Activated CD4-positive, alpha-beta T cell treated with anti-CD3 and anti-CD28 coated beads, Interleukin-2, amount 50 U/mL, for 24 hours (primary cell): ENCODE measurements around the gene SPATA2L.
A peak's percentile ranks its signal among the peaks of the same experiment; 100 is the strongest.
"Not testable (repeated sequence)": the region's sequence is repeated elsewhere in the genome, so short reads cannot be mapped to it uniquely, and the experiment has no call there.

Source experiments
- DNase-seq, 2 donors: peaks; one replicate each; pipeline ENCODE4 v3.0.0-alpha.2; 2020; ENCODE audit warnings: low read depth in 1 of 2, low spot score in 1 of 2

Gene SPATA2L

DNA sequence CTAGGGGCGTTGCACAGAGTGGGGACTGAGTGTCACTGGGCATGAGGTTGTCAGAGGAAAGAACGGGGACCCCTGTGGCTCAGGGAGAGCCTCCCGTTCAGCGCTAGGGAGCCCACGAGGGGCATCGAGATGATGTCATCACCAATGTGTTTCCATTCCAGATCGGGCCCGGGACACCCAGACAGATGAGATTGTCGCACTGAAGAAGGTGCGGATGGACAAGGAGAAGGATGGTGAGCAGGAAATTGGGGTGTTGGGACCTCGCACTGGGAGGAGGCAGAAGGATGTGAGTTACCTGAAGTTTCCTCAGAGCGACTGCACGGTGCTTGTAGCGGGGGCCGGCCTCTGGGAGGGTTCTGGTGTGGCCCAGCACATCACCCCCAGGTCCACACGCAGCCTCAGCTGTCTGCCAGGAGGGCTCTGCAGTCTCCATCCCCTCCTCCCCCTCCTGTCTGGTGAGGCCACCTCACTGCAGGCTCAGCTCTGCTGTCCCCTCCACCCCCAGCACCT is 11.1 kb downstream of the SPATA2L start:
- no peak for DNase-seq

DNA sequence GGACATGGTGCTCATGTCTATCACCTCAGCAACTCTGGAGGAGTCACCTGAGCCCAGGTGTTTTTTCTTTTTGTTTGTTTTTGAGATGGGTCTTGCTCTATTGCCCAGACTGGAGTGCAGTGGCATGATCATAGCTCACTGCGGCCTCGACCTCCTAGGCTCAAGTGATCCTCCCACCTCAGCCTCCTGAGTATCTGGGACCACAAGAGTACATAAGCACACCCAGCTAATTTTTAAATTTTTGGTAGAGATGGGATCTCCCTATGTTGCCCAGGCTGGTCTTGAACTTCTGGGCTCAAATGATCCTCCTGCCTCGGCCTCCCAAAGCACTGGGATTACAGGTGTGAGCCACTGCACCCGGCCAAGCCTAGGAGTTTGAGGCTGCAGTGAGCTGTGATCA is 11.9 kb downstream of the SPATA2L start:
- DNase-seq, result not testable (repeated sequence)

DNA sequence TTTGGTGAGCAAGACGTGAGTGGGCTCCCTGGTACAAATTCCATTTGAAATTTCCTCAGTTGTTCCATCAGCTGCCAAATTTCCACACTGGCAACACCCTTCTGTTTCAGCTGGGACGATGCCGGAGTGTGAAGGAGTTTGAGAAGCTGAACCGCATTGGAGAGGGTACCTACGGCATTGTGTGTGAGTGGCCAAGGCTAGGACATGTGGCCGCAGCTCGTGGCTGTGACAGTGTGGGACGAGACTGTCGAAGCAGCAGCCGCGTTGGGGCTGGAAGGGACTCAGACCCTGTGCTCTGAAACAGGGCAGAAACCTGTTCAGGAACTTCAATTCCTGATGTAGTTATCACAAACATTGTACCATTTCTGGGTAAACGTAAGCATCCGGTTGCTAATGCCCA is 12.4 kb downstream of the SPATA2L start:
- DNase-seq, result no peak

DNA sequence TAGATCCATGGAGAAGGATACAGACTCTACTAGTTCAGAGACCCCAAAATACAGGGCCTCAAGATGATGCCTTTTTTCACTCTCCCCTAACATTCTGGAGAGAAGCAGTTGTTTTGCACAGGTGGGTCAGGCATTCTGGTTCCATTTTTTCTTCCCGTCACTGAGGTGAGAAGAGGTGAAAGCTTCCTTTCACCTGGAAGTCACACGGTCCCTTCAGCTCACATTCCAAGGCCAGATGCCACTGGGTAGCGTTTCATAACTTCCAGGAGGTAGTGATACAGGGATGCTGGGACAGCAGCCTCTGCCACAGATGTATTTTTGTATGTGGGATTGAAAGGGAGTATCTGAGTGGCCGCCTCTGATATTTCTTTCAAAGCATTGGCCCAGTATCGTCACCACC is 13.1 kb downstream of the SPATA2L start:
- no peak for DNase-seq

GRCh38 chr16:89687092-89687940 is 14.2 kb downstream of the SPATA2L start:
- DNase-seq, result no peak

- peak; percentile 85 to 92 for DNase-seq
These were observed 14.9 kb downstream of the SPATA2L start, which contains the start of gene CDK10 for GRCh38 chr16:89686520-89687091. Gene CDK10, plus strand, starts transcription at chr16:89686689. Its CDS starts 22 bp downstream, at chr16:89686711.

DNA sequence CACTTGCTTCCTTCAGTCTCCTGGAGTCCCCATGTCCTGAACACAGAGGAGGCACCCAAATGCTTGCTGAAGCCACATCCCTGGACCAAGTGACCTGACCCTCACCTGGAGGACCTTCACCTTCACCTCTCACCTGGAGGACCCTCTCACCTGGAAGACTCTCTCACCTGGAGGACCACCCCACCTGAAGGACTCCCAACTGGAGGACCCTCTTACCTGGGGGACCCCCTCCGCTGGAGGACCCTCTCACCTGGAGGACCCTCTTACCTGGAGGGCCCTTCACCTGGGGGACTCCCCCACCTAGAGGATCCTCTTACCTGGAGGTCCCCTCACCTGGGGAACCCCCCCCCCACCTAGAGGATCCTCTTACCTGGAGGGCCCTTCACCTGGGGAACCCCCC is 15.6 kb downstream of the SPATA2L start:
- no peak for DNase-seq

DNA sequence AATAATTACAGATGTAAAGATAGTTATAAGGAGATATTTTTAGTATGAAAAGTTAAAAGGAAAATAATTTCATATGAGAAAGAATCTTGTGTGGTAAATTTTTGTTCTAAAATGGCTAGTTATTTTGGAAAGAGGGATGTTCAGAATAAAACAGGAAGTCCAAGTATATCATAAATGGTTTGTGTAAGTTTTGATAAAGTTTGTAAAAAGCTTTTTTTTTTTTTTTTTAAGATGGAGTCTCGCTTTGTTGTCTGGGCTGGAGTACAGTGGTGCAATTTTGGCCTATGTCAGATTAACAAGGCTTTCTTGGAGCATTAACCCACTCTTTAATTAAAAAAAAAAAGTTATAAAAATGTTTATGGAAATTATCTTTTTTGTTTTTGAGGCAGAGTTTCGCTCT is 23.2 kb downstream of the SPATA2L start:
- DNase-seq, result no peak

GRCh38 chr16:89672177-89672941 is 29.1 kb downstream of the SPATA2L start:
- no peak for DNase-seq

- DNase-seq, result not testable (repeated sequence)
These were observed 29.9 kb downstream of the SPATA2L start for GRCh38 chr16:89671565-89671964.

DNA sequence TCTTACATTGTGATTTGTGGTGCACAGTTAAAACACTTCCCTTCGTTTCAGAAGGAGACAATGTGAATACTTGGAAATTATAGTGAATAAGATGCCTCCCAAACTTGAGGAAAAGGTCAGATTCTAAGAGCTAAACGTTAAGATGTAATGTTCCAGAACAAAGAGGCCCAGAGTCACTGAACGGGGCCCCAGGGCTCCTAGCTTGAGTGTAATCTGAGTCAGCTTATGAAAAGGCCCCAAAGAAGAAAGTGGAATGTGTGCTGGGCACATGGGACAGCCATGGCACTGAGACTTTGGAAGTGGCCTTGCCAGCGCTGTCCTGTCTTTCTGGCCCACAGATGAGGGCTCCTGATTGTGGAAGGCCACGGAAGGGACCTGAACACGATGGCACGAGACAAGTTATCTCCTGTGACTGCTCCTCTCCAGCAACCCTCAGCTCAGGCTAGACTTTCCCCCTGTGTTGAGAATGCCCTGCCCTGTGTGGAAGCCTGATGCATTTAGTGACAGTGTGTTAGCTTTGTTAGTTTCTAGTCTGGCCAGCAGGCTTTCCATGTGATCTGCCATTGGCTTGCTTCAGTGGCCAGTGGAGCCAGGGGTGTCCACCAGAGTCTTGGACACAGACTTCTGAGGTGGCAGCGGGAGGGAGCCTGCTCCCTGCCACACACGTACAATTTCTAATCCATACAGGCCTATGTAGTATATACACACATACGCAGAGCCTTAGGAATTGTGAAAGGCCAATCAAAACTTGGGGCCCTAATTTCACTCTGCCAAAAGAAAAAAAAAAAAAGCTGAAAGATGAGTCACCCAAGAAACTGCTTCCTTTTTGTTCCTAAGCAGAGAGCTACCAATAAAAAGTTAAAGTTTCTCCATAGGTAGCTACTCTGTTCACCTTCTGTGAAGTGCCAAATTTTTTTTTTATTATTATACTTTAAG is 30.7 kb downstream of the SPATA2L start:
- no peak for DNase-seq

DNA sequence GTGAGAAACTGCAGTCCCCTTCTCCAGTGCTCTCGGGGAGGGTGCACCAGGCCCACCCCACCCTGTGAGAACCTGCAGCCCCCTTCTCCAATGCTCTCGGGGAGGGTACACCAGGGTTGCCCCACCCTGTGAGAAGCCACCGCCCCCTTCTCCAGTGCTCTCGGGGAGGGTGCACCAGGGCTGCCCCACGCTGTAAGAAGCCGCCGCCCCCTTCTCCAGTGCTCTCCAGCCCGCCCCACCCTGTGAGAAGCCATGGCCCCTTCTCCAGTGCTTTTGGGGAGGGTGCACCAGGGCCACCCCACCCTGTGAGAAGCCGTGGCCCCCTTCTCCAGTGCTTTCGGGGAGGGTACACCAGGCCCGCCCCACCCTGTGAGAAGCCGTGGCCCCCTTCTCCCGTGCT is 31.8 kb downstream of the SPATA2L start:
- no peak for DNase-seq

GRCh38 chr16:89668790-89669158 is 32.7 kb downstream of the SPATA2L start:
- no peak for DNase-seq

DNA sequence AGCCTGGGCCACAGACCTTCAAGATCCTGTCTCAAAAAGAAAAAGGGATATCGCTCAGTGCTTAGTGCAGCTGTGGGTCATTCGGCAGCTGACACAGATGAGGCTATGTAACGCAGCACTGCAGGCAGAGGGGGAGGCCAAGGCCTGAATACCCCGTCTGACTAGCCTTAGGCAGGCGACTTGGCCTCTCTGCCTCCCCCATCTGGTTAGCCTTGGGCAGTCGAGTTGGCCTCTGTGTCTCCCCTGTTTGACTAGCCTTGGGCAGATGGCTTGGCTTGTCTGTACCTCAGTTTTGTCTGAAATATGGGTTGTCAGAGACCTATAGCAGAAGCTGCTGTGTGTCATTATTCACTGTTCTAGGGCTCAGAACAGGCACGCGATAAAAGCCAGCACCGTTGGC is 33.9 kb downstream of the SPATA2L start:
- no peak for DNase-seq

DNA sequence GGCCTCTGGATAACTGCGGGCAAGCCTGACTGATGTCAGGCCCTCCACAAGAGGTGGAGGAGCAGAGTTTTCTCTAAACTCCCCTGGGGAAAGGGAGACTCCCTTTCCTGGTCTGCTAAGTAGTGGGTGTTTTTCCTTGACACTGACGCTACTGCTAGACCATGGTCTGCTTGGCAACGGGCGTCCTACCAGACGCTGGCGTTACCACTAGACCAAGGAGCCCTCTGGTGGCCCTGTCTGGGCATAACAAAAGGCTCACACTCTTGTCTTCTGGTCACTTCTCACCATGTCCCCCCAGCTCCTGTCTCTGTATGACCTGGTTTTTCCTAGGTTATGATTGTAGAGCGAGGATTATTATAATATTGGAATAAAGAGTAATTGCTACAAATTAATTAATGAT is 34.5 kb downstream of the SPATA2L start:
- not testable (repeated sequence) for DNase-seq

- not testable (repeated sequence) for DNase-seq
These were observed 37.3 kb downstream of the SPATA2L start for GRCh38 chr16:89664238-89664637.

GRCh38 chr16:89661215-89661614 is 40.3 kb downstream of the SPATA2L start:
- DNase-seq, result no peak

GRCh38 chr16:89660146-89660545 is 41.4 kb downstream of the SPATA2L start:
- DNase-seq, result no peak

GRCh38 chr16:89658221-89658879 is 43.2 kb downstream of the SPATA2L start:
- DNase-seq, result no peak
